WI38 (cell line): ENCODE measurements around the gene SNX32.

Experiments used
- H3K4me3 ChIP-seq: 2 replicates; pipeline ENCODE4 v1.5.1; 2011; ENCODE audit warnings: low read depth, mild to moderate bottlenecking, control low read depth, low read length
- TF ChIP-seq, protein P1 (sequence below): IDR thresholded peaks from 2 replicates; pipeline ENCODE4 v1.5.1; 2012; ENCODE audit warnings: low read depth, mild to moderate bottlenecking, control low read depth, low read length

The SNX32 gene

DNA sequence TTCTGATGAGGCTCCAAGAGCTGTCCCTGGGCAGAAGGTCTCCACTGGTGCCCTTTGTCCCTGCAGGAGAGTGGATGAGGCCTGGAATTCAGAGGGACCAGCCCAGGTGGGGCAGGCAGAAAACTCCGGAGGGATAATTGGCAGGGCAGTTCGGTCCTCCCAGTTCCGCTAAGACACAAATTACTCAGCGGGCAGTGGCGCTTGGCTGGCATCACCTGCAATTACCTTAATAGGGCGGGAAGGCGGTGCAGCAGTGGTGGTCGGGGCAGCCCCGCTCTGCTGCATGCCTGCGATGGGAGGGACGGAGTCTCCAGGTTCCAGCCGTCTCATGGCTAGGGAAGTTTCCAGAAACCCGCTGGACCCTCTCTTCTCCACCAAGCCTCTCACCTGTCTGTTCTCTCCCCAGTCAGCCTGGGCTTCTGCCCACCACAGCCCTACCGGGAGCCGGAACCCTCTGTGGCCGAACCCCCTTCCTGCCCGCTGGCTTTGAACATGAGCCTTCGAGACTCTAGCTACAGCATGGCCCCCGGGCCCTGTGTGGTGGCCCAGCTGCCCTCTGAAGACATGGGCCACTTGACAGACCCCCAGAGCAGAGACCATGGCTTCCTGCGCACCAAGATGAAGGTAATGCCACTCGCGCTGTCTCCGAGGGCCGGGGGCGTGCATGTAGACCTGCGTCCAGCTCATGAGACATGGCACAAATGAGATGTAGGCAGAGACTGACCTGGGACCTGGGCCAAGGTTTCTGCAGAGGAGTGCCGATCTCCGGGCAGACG, 40.0 kb upstream of the SNX32 start:
- no peak overlapping the region for H3K4me3 ChIP-seq
- TF ChIP-seq, protein P1, sequence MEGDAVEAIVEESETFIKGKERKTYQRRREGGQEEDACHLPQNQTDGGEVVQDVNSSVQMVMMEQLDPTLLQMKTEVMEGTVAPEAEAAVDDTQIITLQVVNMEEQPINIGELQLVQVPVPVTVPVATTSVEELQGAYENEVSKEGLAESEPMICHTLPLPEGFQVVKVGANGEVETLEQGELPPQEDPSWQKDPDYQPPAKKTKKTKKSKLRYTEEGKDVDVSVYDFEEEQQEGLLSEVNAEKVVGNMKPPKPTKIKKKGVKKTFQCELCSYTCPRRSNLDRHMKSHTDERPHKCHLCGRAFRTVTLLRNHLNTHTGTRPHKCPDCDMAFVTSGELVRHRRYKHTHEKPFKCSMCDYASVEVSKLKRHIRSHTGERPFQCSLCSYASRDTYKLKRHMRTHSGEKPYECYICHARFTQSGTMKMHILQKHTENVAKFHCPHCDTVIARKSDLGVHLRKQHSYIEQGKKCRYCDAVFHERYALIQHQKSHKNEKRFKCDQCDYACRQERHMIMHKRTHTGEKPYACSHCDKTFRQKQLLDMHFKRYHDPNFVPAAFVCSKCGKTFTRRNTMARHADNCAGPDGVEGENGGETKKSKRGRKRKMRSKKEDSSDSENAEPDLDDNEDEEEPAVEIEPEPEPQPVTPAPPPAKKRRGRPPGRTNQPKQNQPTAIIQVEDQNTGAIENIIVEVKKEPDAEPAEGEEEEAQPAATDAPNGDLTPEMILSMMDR = no peak

- H3K4me3 ChIP-seq = no peak overlapping the region
- TF ChIP-seq, protein P1 = no peak
Measured at GRCh38 chr11:65794570-65795510, 38.9 kb upstream of the SNX32 start.

GRCh38 chr11:65796726-65797601, 36.8 kb upstream of the SNX32 start:
- TF ChIP-seq, protein P1 = no peak
- no peak overlapping the region for H3K4me3 ChIP-seq

GRCh38 chr11:65797711-65798110, 36.1 kb upstream of the SNX32 start:
- TF ChIP-seq, protein P1 = no peak
- H3K4me3 ChIP-seq = no peak overlapping the region

DNA sequence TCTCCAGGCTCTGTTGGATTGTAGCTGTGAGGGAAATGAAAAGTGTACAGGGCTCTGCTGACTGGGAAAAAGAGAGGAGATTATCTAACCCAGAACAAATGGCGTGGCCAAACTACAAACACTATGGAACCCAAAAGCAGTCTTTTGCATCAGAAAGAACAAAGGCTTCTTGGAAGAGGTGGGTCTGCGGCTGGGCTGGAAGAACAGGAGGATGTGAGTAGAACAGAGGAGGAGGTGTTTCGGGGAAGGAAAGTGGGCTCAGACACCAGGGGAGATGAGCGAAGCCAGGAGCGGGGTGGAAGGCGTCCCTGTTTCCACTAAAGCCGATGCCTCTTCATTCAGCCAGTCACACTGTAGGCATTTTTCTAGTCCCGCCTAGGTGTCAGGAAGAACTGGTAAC, 34.9 kb upstream of the SNX32 start:
- H3K4me3 ChIP-seq = no peak overlapping the region
- TF ChIP-seq, protein P1 = no peak

- TF ChIP-seq, protein P1 = no peak
- no peak overlapping the region for H3K4me3 ChIP-seq
Measured at GRCh38 chr11:65801153-65801987, 32.4 kb upstream of the SNX32 start.
